ENCODE measurements around the gene LYRM1. TPM values are rescaled to one million over a fixed set of nuclear protein-coding genes. Genes with fewer than 3 reads are reported as not detected.

The LYRM1 gene
- total RNA-seq, 1 donor from 2014 or later, result 31.7 TPM

DNA sequence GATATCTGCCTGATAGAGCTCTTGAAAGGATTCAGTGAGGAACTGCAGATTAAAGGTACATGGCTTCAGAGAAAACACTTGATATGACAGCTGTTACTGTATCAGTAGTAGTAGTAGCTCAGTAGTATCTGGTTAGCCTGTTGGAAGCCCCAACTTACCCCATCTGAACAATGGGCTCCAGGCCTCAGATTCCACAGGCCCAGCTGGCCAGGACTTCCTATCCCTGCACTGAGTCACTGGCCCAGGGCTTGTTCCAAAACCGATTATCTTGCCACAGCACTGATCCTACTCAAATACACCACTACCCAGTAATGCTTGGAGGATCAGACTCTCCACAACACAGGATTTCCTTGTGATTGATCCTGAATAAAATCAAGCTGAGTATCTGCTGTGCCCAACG lies 33.0 kb upstream of the LYRM1 start:
- peaks cover 43% of the 10 kb centered on the region for H3K4me1 Mint-ChIP-seq (ENCODE audit: unreplicated experiment)
- TF ChIP-seq, protein P1, sequence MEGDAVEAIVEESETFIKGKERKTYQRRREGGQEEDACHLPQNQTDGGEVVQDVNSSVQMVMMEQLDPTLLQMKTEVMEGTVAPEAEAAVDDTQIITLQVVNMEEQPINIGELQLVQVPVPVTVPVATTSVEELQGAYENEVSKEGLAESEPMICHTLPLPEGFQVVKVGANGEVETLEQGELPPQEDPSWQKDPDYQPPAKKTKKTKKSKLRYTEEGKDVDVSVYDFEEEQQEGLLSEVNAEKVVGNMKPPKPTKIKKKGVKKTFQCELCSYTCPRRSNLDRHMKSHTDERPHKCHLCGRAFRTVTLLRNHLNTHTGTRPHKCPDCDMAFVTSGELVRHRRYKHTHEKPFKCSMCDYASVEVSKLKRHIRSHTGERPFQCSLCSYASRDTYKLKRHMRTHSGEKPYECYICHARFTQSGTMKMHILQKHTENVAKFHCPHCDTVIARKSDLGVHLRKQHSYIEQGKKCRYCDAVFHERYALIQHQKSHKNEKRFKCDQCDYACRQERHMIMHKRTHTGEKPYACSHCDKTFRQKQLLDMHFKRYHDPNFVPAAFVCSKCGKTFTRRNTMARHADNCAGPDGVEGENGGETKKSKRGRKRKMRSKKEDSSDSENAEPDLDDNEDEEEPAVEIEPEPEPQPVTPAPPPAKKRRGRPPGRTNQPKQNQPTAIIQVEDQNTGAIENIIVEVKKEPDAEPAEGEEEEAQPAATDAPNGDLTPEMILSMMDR (conservative IDR thresholded peaks at IDR 0.05), result no peak
- no peak for DNase-seq (ENCODE audit: extremely low spot score, unreplicated experiment)
- peaks cover 18% of the 10 kb centered on the region for H3K36me3 Mint-ChIP-seq
- no peak overlapping the region for H3K4me3 Mint-ChIP-seq
- peak overlapping the region; percentile 10 for H3K27ac Mint-ChIP-seq
- no peaks in the 10 kb centered on the region for H3K27me3 Mint-ChIP-seq
- peaks cover 7% of the 10 kb centered on the region for H3K9me3 Mint-ChIP-seq

DNA sequence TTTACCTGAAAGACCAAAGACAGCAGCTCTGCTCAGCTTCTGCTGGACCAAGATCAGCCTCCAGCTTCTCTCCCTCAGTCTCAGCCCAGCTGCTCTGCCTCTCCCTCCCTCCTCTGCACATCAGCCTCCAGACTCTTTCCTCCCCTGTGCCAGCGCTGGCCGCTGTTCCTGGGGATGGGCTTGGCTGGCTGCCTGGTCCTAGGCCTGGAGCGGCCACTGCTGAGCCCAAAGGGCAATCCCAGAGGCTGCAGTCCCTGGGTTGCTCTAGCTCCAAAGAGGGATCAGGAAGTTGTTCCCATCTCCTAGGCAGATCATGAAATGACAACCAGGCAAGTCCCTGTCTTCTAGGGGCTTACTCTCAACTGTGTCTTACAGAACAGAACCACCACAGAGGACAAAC lies 31.7 kb upstream of the LYRM1 start:
- H3K27me3 Mint-ChIP-seq, result no peaks in the 10 kb centered on the region
- peaks cover 13% of the 10 kb centered on the region for H3K36me3 Mint-ChIP-seq
- DNase-seq (ENCODE audit: extremely low spot score, unreplicated experiment), result no peak
- H3K4me3 Mint-ChIP-seq, result no peak overlapping the region
- peak overlapping the region; percentile 10 for H3K27ac Mint-ChIP-seq
- TF ChIP-seq, protein P1 (conservative IDR thresholded peaks at IDR 0.05), result no peak
- peaks cover 43% of the 10 kb centered on the region for H3K4me1 Mint-ChIP-seq (ENCODE audit: unreplicated experiment)
- peaks cover 4% of the 10 kb centered on the region for H3K9me3 Mint-ChIP-seq

DNA sequence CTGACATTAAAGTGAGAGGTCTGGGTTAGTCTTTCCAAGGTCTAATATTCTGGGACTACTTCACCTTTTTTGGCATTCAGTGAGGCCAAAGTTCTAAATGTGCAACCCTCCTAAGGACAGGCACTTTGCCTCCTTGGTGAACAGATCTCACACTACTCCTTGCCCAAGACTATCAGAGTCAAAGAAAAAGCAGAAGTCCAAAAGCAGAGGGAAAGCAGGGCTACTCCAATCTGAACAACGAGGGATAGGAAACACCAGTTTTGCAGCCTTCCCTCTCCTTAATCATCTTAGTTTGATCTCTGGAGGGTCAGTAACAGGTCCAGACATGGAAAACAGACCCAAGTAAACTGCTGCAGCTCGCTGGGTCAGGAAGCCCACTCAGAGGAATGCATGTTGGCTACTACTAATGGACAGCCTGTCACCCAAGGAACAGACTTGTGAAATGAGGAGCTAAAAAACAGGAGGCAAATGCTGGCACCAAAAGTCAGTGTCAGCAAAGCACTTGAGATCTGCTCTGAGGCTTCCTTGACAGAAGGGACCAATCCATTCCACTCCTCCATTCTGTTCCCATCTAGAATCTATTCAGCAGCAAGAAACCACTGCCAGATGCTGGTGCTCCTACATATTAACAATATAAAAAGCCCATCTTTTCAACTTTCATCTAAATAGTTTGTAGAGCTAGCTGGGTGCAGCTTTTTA lies 30.3 kb upstream of the LYRM1 start:
- Mint-ChIP-seq H3K27ac (peak overlapping the region; percentile 31), H3K36me3 (peaks cover 5% of the 10 kb centered on the region), H3K27me3 (no peaks in the 10 kb centered on the region), H3K4me1 (ENCODE audit: unreplicated experiment) (peaks cover 38% of the 10 kb centered on the region), H3K4me3 (no peak overlapping the region), H3K9me3 (no peaks in the 10 kb centered on the region)
- TF ChIP-seq, protein P1 (conservative IDR thresholded peaks at IDR 0.05), result no peak
- DNase-seq (ENCODE audit: extremely low spot score, unreplicated experiment), result no peak

DNA sequence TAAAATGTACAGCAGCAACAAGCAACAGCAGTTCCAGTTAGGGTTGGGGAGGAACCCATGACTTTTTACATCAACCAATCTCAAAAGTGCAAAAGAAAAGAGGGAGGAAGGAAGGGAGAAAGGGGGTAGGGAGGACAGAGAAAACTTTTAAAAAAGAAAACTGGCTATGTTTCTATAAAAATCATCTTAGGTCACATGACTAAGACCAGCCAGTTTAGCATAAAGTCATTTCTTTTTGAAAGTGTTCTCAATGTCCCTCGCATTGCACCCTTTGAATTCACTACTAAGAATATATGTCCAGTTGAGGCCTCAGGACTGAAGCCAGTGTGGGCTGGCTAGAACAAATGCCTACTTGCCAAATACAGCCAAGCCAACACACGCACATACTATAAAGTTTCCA lies 29.3 kb upstream of the LYRM1 start:
- H3K27me3 Mint-ChIP-seq, result no peaks in the 10 kb centered on the region

DNA sequence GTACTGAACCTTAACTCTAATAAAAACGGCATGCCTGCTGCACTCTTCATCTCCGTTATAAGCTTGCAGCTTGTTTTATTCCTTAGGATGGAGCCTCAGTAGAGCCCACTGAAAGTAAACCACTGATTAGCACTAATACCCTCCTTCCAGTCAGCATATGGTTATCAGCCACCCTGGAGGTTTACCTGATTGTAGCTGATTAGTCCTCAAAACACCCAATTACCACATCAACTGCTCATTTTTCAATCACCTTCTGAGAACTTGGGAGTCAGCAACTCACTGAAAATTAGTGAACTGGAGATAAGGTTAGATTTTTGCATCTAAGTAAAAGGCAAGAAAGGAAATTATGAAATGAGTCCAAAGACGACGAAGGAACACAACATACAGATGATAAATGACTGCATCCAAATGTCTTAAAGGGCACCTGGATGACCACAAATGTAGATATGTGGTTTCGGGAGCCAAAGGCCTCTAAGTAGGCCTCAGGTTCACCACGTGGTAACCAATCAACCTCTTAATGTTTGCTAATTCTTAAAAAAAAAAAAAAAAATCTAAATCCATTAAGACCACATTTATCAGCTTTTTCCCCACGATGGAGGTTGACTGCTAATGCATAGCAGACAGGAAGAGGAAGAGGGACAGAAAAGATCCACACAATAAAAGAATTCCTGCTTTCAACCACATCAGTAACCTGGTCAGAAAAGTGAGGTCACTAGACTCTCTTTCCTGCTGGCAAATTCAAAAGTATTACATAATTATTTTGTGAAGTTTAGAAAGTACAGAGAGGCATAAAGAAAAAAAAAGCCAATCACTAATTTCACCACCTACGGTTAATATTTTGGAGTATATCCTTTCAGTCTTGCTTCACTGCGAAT lies 28.4 kb upstream of the LYRM1 start:
- Mint-ChIP-seq H3K36me3 (peaks cover 5% of the 10 kb centered on the region), H3K27ac (no peak overlapping the region), H3K9me3 (no peaks in the 10 kb centered on the region), H3K4me3 (no peak overlapping the region), H3K27me3 (no peaks in the 10 kb centered on the region), H3K4me1 (ENCODE audit: unreplicated experiment) (peaks cover 20% of the 10 kb centered on the region)
- no peak for DNase-seq (ENCODE audit: extremely low spot score, unreplicated experiment)
- TF ChIP-seq, protein P1 (conservative IDR thresholded peaks at IDR 0.05), result no peak

More for the DNA sequence above, 29.3 kb upstream of the LYRM1 start:
- H3K36me3 Mint-ChIP-seq, result peaks cover 5% of the 10 kb centered on the region
- H3K9me3 Mint-ChIP-seq, result no peaks in the 10 kb centered on the region
- no peak overlapping the region for H3K4me3 Mint-ChIP-seq
- no peak for DNase-seq (ENCODE audit: extremely low spot score, unreplicated experiment)
- H3K27ac Mint-ChIP-seq, result no peak overlapping the region
- TF ChIP-seq, protein P1 (conservative IDR thresholded peaks at IDR 0.05), result no peak
- peaks cover 29% of the 10 kb centered on the region for H3K4me1 Mint-ChIP-seq (ENCODE audit: unreplicated experiment)

All from type B pancreatic cell (in vitro differentiated cells).